Common myeloid progenitor, CD34-positive (primary cell): ENCODE measurements around the gene DDO.
"Not testable (repeated sequence)": the region's sequence is repeated elsewhere in the genome, so short reads cannot be mapped to it uniquely, and the experiment has no call there.

Source experiments
- CTCF ChIA-PET: fragments of 350-600 bp; sonication (Branson Sonifier 250); formaldehyde crosslinking; loops from one replicate; lab custom pipeline; 2021; ENCODE audit warnings: antibody characterized with exemption; lab: Charles Lee
- POLR2A ChIA-PET: fragments of 350-600 bp; sonication (Branson Sonifier 250); formaldehyde crosslinking; loops from one replicate; lab custom pipeline; 2021; ENCODE audit warnings: antibody characterized with exemption; lab: Charles Lee
- DNase-seq, 3 donors: peaks; one replicate each; pipeline versions ENCODE4 v3.0.0 to v3.0.0-alpha.2; 2013
- H3K27ac ChIP-seq, 2 experiments: 1 replicate in 1 of 2; 2 replicates in 1 of 2; pipeline ENCODE4 v1.7.0; 2013; ENCODE audit warnings: inconsistent platforms in 2 of 2, low read length in 2 of 2, mild to moderate bottlenecking in 2 of 2, low read depth in 1 of 2, moderate library complexity in 1 of 2; ENCODE audit not compliant: severe bottlenecking in 2 of 2, insufficient read depth in 1 of 2, poor library complexity in 1 of 2
- H3K27me3 ChIP-seq, 5 experiments: replicated peaks in 2 of 5; 1 replicate in 3 of 5; 2 replicates in 2 of 5; pipeline versions ENCODE4 v1.6.1 to v1.7.0; 2013; ENCODE audit warnings: low read length in 4 of 5, mild to moderate bottlenecking in 2 of 5, moderate library complexity in 2 of 5, inconsistent platforms in 1 of 5; ENCODE audit not compliant: insufficient read depth in 5 of 5, control insufficient read depth in 4 of 5
- H3K36me3 ChIP-seq, 4 experiments: 1 replicate in 2 of 4; 2 replicates in 2 of 4; pipeline versions ENCODE4 v1.6.1 to v1.7.0; 2013; ENCODE audit warnings: low read length in 3 of 4, control low read depth in 1 of 4, mild to moderate bottlenecking in 1 of 4; ENCODE audit not compliant: control insufficient read depth in 4 of 4, insufficient read depth in 4 of 4
- H3K4me1 ChIP-seq, 4 experiments: 1 replicate in 3 of 4; 2 replicates in 1 of 4; pipeline versions ENCODE4 v1.6.1 to v1.7.1; 2013; ENCODE audit warnings: low read length in 3 of 4, mild to moderate bottlenecking in 3 of 4, control low read depth in 1 of 4, inconsistent platforms in 1 of 4, moderate library complexity in 1 of 4; ENCODE audit not compliant: control insufficient read depth in 4 of 4, insufficient read depth in 4 of 4; ENCODE audit errors: control extremely low read depth in 1 of 4
- H3K4me3 ChIP-seq, 7 experiments: 1 replicate in 4 of 7; 2 replicates in 3 of 7; pipeline versions ENCODE4 v1.5.1 to v1.7.0; 2013; ENCODE audit warnings: mild to moderate bottlenecking in 7 of 7, low read length in 6 of 7, moderate library complexity in 6 of 7, inconsistent platforms in 2 of 7, low read depth in 2 of 7, control low read depth in 1 of 7; ENCODE audit not compliant: insufficient read depth in 4 of 7, control insufficient read depth in 1 of 7; ENCODE audit errors: extremely low read depth in 1 of 7
- H3K9me3 ChIP-seq, 5 experiments: 1 replicate in 4 of 5; 2 replicates in 1 of 5; pipeline versions ENCODE4 v1.6.1 to v1.7.1; 2013; ENCODE audit warnings: low read length in 4 of 5, mild to moderate bottlenecking in 2 of 5, inconsistent platforms in 1 of 5, low read depth in 1 of 5, moderate library complexity in 1 of 5; ENCODE audit not compliant: control insufficient read depth in 4 of 5, insufficient read depth in 2 of 5; ENCODE audit errors: control extremely low read depth in 1 of 5
- WGBS: methylation state at CpG from one replicate; pipeline ENCODE4 v1.1.5; 2013; ENCODE audit not compliant: insufficient coverage; 5-methylcytosine and 5-hydroxymethylcytosine counted together

Gene DDO

GRCh38 chr6:110353457-110354001 lies 61.8 kb downstream of the DDO start:
- no peak for DNase-seq
- no CpG with 5 or more reads among the region's 4 CpGs for WGBS
- no peak overlapping the region for H3K4me3 ChIP-seq
- H3K36me3 ChIP-seq: no peaks in the 10 kb centered on the region
- CTCF ChIA-PET: interaction anchor here (1.4 to 3.6 kb wide), 3 partner anchors 12 to 155 kb away, joined by 4 to 16 read pairs (median 5); no protein-coding TSS in a partner anchor
- H3K27me3 ChIP-seq: peaks cover 0 to 5% (median 0%) of the 10 kb centered on the region in 5 experiments
- peaks cover 0 to 15% (median 11%) of the 10 kb centered on the region in 4 experiments for H3K4me1 ChIP-seq
- POLR2A ChIA-PET: no interaction called here
- no peaks in the 10 kb centered on the region for H3K9me3 ChIP-seq
- no peak overlapping the region for H3K27ac ChIP-seq

GRCh38 chr6:110352563-110353262 lies 62.7 kb downstream of the DDO start:
- ChIA-PET POLR2A (no interaction called here), CTCF (interaction anchor here (1.2 to 3.6 kb wide), 5 partner anchors 11 to 154 kb away, joined by 3 to 16 read pairs (median 4); no protein-coding TSS in a partner anchor)
- no peak overlapping the region for H3K4me3 ChIP-seq
- DNase-seq: peak in 1 of 3 donors; percentile 34
- H3K27ac ChIP-seq: no peak overlapping the region
- WGBS: 92% methylated on average over 4 of the region's 7 CpGs
- peaks cover 0 to 3% (median 0%) of the 10 kb centered on the region in 5 experiments for H3K27me3 ChIP-seq
- H3K4me1 ChIP-seq: peaks cover 0 to 13% (median 7%) of the 10 kb centered on the region in 4 experiments
- no peaks in the 10 kb centered on the region for H3K9me3 ChIP-seq
- no peaks in the 10 kb centered on the region for H3K36me3 ChIP-seq

- Histone ChIP-seq H3K9me3 (no peaks in the 10 kb centered on the region), H3K27ac (no peak overlapping the region), H3K27me3 (no peaks in the 10 kb centered on the region), H3K4me1 (peaks cover 0 to 6% (median 2%) of the 10 kb centered on the region in 4 experiments), H3K4me3 (no peak overlapping the region), H3K36me3 (no peaks in the 10 kb centered on the region)
- WGBS: 93% methylated on average over 3 of the region's 4 CpGs
- no peak for DNase-seq
- ChIA-PET POLR2A (no interaction called here), CTCF (interaction anchor here (1.2 to 1.9 kb wide), 4 partner anchors 10 to 154 kb away, joined by 3 to 5 read pairs (median 4); no protein-coding TSS in a partner anchor)
These were observed 63.4 kb downstream of the DDO start for GRCh38 chr6:110351986-110352385.

- H3K36me3 ChIP-seq: no peaks in the 10 kb centered on the region
- ChIA-PET CTCF (interaction anchor here (1.2 to 1.9 kb wide), 2 partner anchors 10 to 55 kb away, joined by 3 to 4 read pairs; no protein-coding TSS in a partner anchor), POLR2A (no interaction called here)
- H3K27me3 ChIP-seq: no peaks in the 10 kb centered on the region
- no peaks in the 10 kb centered on the region for H3K9me3 ChIP-seq
- H3K27ac ChIP-seq: no peak overlapping the region
- no peak overlapping the region for H3K4me3 ChIP-seq
- WGBS: no CpG with 5 or more reads among the region's 3 CpGs
- DNase-seq: no peak
- peaks cover 0 to 2% (median 0%) of the 10 kb centered on the region in 4 experiments for H3K4me1 ChIP-seq
These were observed 63.8 kb downstream of the DDO start for GRCh38 chr6:110351546-110351945.

- H3K4me3 ChIP-seq, H3K9me3 ChIP-seq, H3K27me3 ChIP-seq, H3K36me3 ChIP-seq, H3K4me1 ChIP-seq, POLR2A ChIA-PET, H3K27ac ChIP-seq, DNase-seq, CTCF ChIA-PET: not testable (repeated sequence)
- WGBS: 100% methylated on average over 1 of the region's 7 CpGs
These were observed 64.8 kb downstream of the DDO start for GRCh38 chr6:110350593-110350992.

- Histone ChIP-seq H3K9me3 (no peaks in the 10 kb centered on the region), H3K4me1 (no peaks in the 10 kb centered on the region), H3K4me3 (no peak overlapping the region), H3K27ac (no peak overlapping the region), H3K36me3 (no peaks in the 10 kb centered on the region), H3K27me3 (no peaks in the 10 kb centered on the region)
- ChIA-PET POLR2A (no interaction called here), CTCF (interaction anchor here (1.9 kb wide), 1 partner anchor 10 kb away, joined by 4 read pairs; no protein-coding TSS in a partner anchor)
- WGBS: 95% methylated on average over 11 of the region's 11 CpGs
- DNase-seq: no peak
These were observed 66.2 kb downstream of the DDO start for GRCh38 chr6:110348961-110349690.
